HepG2 (cell line): ENCODE data around the gene PRDM10.
"Not testable (repeated sequence)": the region's sequence is repeated elsewhere in the genome, so short reads cannot be mapped to it uniquely, and the experiment has no call there.

ENCODE experiments used
- CTCF ChIP-seq: sonication (generic); formaldehyde crosslinking; IDR thresholded peaks from 2 replicates; pipeline ENCODE4 v1.5.0; 2020; ENCODE audit warnings: mild to moderate bottlenecking, missing genetic modification reagents, moderate library complexity
- DPF2 ChIP-seq: sonication (generic); formaldehyde crosslinking; IDR thresholded peaks from 2 replicates; pipeline ENCODE4 v1.4.0; 2020; ENCODE audit warnings: mild to moderate bottlenecking, low read depth, missing genetic modification reagents, borderline replicate concordance
- JUND ChIP-seq: sonication (generic); formaldehyde crosslinking; IDR thresholded peaks from 2 replicates; pipeline ENCODE4 v1.8.0; 2022; ENCODE audit warnings: mild to moderate bottlenecking, missing genetic modification reagents
- KIAA2018 ChIP-seq: sonication (generic); formaldehyde crosslinking; IDR thresholded peaks from 2 replicates; pipeline ENCODE4 v1.5.0; 2020; ENCODE audit warnings: mild to moderate bottlenecking, missing genetic modification reagents, borderline replicate concordance
- PCBP1 ChIP-seq: fragments of 200-400 bp; formaldehyde crosslinking; IDR thresholded peaks from 2 replicates; pipeline ENCODE4 v1.6.1; 2017; ENCODE audit warnings: mild to moderate bottlenecking, low read depth, low read length, borderline replicate concordance
- PCBP2 ChIP-seq: fragments of 200-400 bp; formaldehyde crosslinking; optimal IDR thresholded peaks from 2 replicates; pipeline ENCODE3; 2018; ENCODE audit warnings: low read length, low read depth; ENCODE audit not compliant: poor library complexity, severe bottlenecking
- POLR2G ChIP-seq: fragments of 200-400 bp; formaldehyde crosslinking; IDR thresholded peaks from 2 replicates; pipeline ENCODE4 v1.6.1; 2018; ENCODE audit warnings: mild to moderate bottlenecking, low read depth, low read length, moderate library complexity
- PPARG ChIP-seq: conservative IDR thresholded peaks from 2 replicates; pipeline ENCODE4 v1.6.1; 2016; ENCODE audit warnings: missing biosample characterization, missing genetic modification reagents
- SMAD1 ChIP-seq: sonication (generic); formaldehyde crosslinking; IDR thresholded peaks from 2 replicates; pipeline ENCODE4 v1.4.0; 2020; ENCODE audit warnings: missing genetic modification reagents, low read depth, mild to moderate bottlenecking, borderline replicate concordance
- SRSF9 ChIP-seq: fragments of 200-400 bp; formaldehyde crosslinking; IDR thresholded peaks from 2 replicates; pipeline ENCODE4 v1.6.1; 2018; ENCODE audit warnings: borderline replicate concordance, mild to moderate bottlenecking, low read depth, low read length; ENCODE audit not compliant: insufficient read depth, poor library complexity, severe bottlenecking
- ZNF12 ChIP-seq: sonication (generic); formaldehyde crosslinking; IDR thresholded peaks from 2 replicates; pipeline ENCODE4 v1.5.0; 2020; ENCODE audit warnings: missing genetic modification reagents
- ZNF274 ChIP-seq: sonication (generic); formaldehyde crosslinking; IDR thresholded peaks from 2 replicates; pipeline ENCODE4 v1.5.1; 2020; ENCODE audit warnings: mild to moderate bottlenecking, missing genetic modification reagents
- ZNF776 ChIP-seq: sonication (generic); formaldehyde crosslinking; IDR thresholded peaks from 2 replicates; pipeline ENCODE4 v1.4.0; 2020; ENCODE audit warnings: mild to moderate bottlenecking, missing genetic modification reagents

DNA sequence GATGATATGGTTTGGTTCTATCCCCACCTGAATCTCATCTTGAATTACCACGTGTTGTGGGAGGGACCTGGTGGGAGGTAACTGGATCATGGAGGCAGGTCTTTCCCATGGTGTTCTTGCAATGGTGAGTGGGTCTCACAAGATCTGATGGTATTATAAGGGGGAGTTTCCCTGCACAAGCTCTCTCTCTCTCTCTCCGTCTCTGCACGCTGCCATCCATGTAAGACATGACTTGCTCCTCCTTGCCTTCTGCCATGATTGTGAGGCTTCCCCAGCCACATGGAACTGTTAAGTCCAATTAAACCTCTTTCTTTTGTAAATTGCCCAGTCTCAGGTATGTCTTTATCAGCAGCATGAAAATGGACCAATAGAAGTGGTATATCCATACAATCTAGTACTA is 13.2 kb upstream of the PRDM10 start:
- not testable (repeated sequence) for TF ChIP-seq POLR2G; JUND (CRISPR knock-in tag); ZNF776 (CRISPR knock-in tag); CTCF; SMAD1; DPF2 (CRISPR knock-in tag); SRSF9; ZNF274 (CRISPR knock-in tag); PPARG (CRISPR knock-in tag); ZNF12 (CRISPR knock-in tag); PCBP2; PCBP1; KIAA2018 (CRISPR knock-in tag)
